ENCODE results near the gene PAX9. TPM values are rescaled to one million over a fixed set of nuclear protein-coding genes. Genes with fewer than 3 reads are reported as not detected.

PAX9 gene
- total and polyA plus RNA-seq, 2 donors (not counting 1 experiment from before 2014, with no cell fraction given), result not detected

GRCh38 chr14:36627981-36628380 lies 33.7 kb upstream of the PAX9 start:
- Histone ChIP-seq H3K79me2 (ENCODE audit: control insufficient read depth, insufficient read depth, low read length) (no peaks in the 10 kb centered on the region), H3K9me3 (ENCODE audit: control extremely low read depth in 1 of 3, control insufficient read depth in 2 of 3, insufficient read depth in 1 of 3, low read length in 2 of 3) (peaks cover 0 to under 1% (median 0%) of the 10 kb centered on the region in 3 donors), H3K27me3 (replicated peaks in 1 of 4; ENCODE audit: control extremely low read depth in 1 of 4, control insufficient read depth in 3 of 4, insufficient read depth in 4 of 4, low read length in 3 of 4) (peaks cover 0 to 2% (median 0%) of the 10 kb centered on the region in 4 experiments), H2AFZ (ENCODE audit: insufficient read depth, low read depth, low read length, poor library complexity, severe bottlenecking) (no peak overlapping the region), H3K27ac (ENCODE audit: low read length in 2 of 2) (no peak overlapping the region), H3K36me3 (replicated peaks in 1 of 2; ENCODE audit: control extremely low read depth in 1 of 2, control insufficient read depth in 1 of 2, extremely low read depth in 1 of 2, insufficient read depth in 2 of 2, low read length in 1 of 2) (no peaks in the 10 kb centered on the region), H3K9ac (ENCODE audit: low read length) (no peak overlapping the region), H3K4me3 (ENCODE audit: control extremely low read depth in 1 of 5, extremely low read depth in 1 of 5, insufficient read depth in 1 of 5, low read depth in 2 of 5, low read length in 4 of 5) (no peak overlapping the region), H3K4me1 (ENCODE audit: control insufficient read depth in 2 of 2, insufficient read depth in 2 of 2, low read length in 2 of 2) (no peaks in the 10 kb centered on the region), H3K4me2 (replicated peaks; ENCODE audit: low read depth, low read length, poor library complexity, severe bottlenecking) (no peak overlapping the region), H4K20me1 (ENCODE audit: control insufficient read depth, insufficient read depth, low read length, poor library complexity, severe bottlenecking) (no peaks in the 10 kb centered on the region)
- intact Hi-C loops (cut with micrococcal nuclease), result no loop called here
- CTCF ChIA-PET, result no interaction called here
- H3K4me1 Mint-ChIP-seq, result no peaks in the 10 kb centered on the region
- TF ChIP-seq CTCF (IDR thresholded peaks at IDR 0.05), result no peak
- DNase-seq (no peak), ATAC-seq (ENCODE audit: low read depth) (no peak)
- 81% methylated on average over 2 of the region's 3 CpGs for WGBS (ENCODE audit: insufficient coverage)
- POLR2A ChIA-PET, result no interaction called here
- peaks cover 3% of the 10 kb centered on the region for H3K9me3 Mint-ChIP-seq (ENCODE audit: insufficient read depth)
- no peak overlapping the region for H3K27ac Mint-ChIP-seq
- peaks cover 13% of the 10 kb centered on the region for H3K27me3 Mint-ChIP-seq
- no peak overlapping the region for H3K4me3 Mint-ChIP-seq

- H3K9ac ChIP-seq (ENCODE audit: low read length), result no peak overlapping the region
- no peak overlapping the region for H3K27ac Mint-ChIP-seq
- H3K27ac ChIP-seq (ENCODE audit: low read length in 2 of 2), result no peak overlapping the region
- H3K4me1 Mint-ChIP-seq, result no peaks in the 10 kb centered on the region
- intact Hi-C loops (cut with micrococcal nuclease), result no loop called here
- ChIA-PET POLR2A (no interaction called here), CTCF (no interaction called here)
- DNase-seq, result no peak
- H3K27me3 ChIP-seq (replicated peaks in 1 of 4; ENCODE audit: control extremely low read depth in 1 of 4, control insufficient read depth in 3 of 4, insufficient read depth in 4 of 4, low read length in 3 of 4), result peaks cover 0 to 2% (median 0%) of the 10 kb centered on the region in 4 experiments
- no peak overlapping the region for H3K4me3 Mint-ChIP-seq
- peaks cover 9% of the 10 kb centered on the region for H3K27me3 Mint-ChIP-seq
- no peaks in the 10 kb centered on the region for H4K20me1 ChIP-seq (ENCODE audit: control insufficient read depth, insufficient read depth, low read length, poor library complexity, severe bottlenecking)
- H3K36me3 ChIP-seq (replicated peaks in 1 of 2; ENCODE audit: control extremely low read depth in 1 of 2, control insufficient read depth in 1 of 2, extremely low read depth in 1 of 2, insufficient read depth in 2 of 2, low read length in 1 of 2), result no peaks in the 10 kb centered on the region
- WGBS (ENCODE audit: insufficient coverage), result no CpG with 5 or more reads among the region's 3 CpGs
- H3K4me3 ChIP-seq (ENCODE audit: control extremely low read depth in 1 of 5, extremely low read depth in 1 of 5, insufficient read depth in 1 of 5, low read depth in 2 of 5, low read length in 4 of 5), result no peak overlapping the region
- no peaks in the 10 kb centered on the region for H3K9me3 ChIP-seq (ENCODE audit: control extremely low read depth in 1 of 3, control insufficient read depth in 2 of 3, insufficient read depth in 1 of 3, low read length in 2 of 3)
- no peak overlapping the region for H2AFZ ChIP-seq (ENCODE audit: insufficient read depth, low read depth, low read length, poor library complexity, severe bottlenecking)
- no peak for ATAC-seq (ENCODE audit: low read depth)
- no peak for TF ChIP-seq EZH2 (IDR thresholded peaks at IDR 0.05; ENCODE audit: borderline replicate concordance, insufficient read depth, low read depth, low read length, poor library complexity, severe bottlenecking)
- TF ChIP-seq CTCF (IDR thresholded peaks at IDR 0.05), result no peak
- peaks cover 6% of the 10 kb centered on the region for H3K9me3 Mint-ChIP-seq (ENCODE audit: insufficient read depth)
- H3K4me2 ChIP-seq (replicated peaks; ENCODE audit: low read depth, low read length, poor library complexity, severe bottlenecking), result no peak overlapping the region
- no peaks in the 10 kb centered on the region for H3K79me2 ChIP-seq (ENCODE audit: control insufficient read depth, insufficient read depth, low read length)
- no peaks in the 10 kb centered on the region for H3K4me1 ChIP-seq (ENCODE audit: control insufficient read depth in 2 of 2, insufficient read depth in 2 of 2, low read length in 2 of 2)
Observed at GRCh38 chr14:36633580-36633979, 28.1 kb upstream of the PAX9 start.
